ENCODE measurements around the gene GPATCH8.
"Not testable (repeated sequence)": the region's sequence is repeated elsewhere in the genome, so short reads cannot be mapped to it uniquely, and the experiment has no call there.

GPATCH8 gene

GRCh38 chr17:44374306-44375195, 128.7 kb downstream of the GPATCH8 start:
- no peak for DNase-seq (ENCODE audit: low spot score)

- DNase-seq (ENCODE audit: low spot score) = no peak
These were observed 131.2 kb downstream of the GPATCH8 start for GRCh38 chr17:44372036-44372435.

GRCh38 chr17:44369414-44370023, 133.7 kb downstream of the GPATCH8 start:
- DNase-seq (ENCODE audit: low spot score) = not testable (repeated sequence)

GRCh38 chr17:44368391-44369243, 134.6 kb downstream of the GPATCH8 start:
- DNase-seq (ENCODE audit: low spot score) = not testable (repeated sequence)

- DNase-seq (ENCODE audit: low spot score) = no peak
These were observed 135.8 kb downstream of the GPATCH8 start for GRCh38 chr17:44367231-44367979.

GRCh38 chr17:44365051-44365450, 138.2 kb downstream of the GPATCH8 start:
- DNase-seq (ENCODE audit: low spot score) = not testable (repeated sequence)

- DNase-seq (ENCODE audit: low spot score) = peak; percentile 53
These were observed 139.5 kb downstream of the GPATCH8 start, which contains the start of gene FAM171A2 for GRCh38 chr17:44363613-44364159. TSS of gene FAM171A2 (minus strand) at chr17:44363853. CDS start at chr17:44363714, 139 bp downstream.

- DNase-seq (ENCODE audit: low spot score) = no peak
These were observed 140.1 kb downstream of the GPATCH8 start for GRCh38 chr17:44362949-44363612.

- no peak for DNase-seq (ENCODE audit: low spot score)
These were observed 140.7 kb downstream of the GPATCH8 start for GRCh38 chr17:44362459-44362948.

GRCh38 chr17:44361292-44362260, 141.6 kb downstream of the GPATCH8 start:
- no peak for DNase-seq (ENCODE audit: low spot score)

- no peak for DNase-seq (ENCODE audit: low spot score)
These were observed 142.4 kb downstream of the GPATCH8 start for GRCh38 chr17:44360826-44361225.

- DNase-seq (ENCODE audit: low spot score) = no peak
These were observed 143.1 kb downstream of the GPATCH8 start for GRCh38 chr17:44360144-44360533.

GRCh38 chr17:44359458-44360143, 143.6 kb downstream of the GPATCH8 start:
- DNase-seq (ENCODE audit: low spot score) = no peak

GRCh38 chr17:44359006-44359405, 144.2 kb downstream of the GPATCH8 start:
- DNase-seq (ENCODE audit: low spot score) = no peak

- no peak for DNase-seq (ENCODE audit: low spot score)
These were observed 145.1 kb downstream of the GPATCH8 start for GRCh38 chr17:44358066-44358465.

GRCh38 chr17:44356241-44356640, 147.0 kb downstream of the GPATCH8 start:
- DNase-seq (ENCODE audit: low spot score) = no peak

- no peak for DNase-seq (ENCODE audit: low spot score)
These were observed 147.5 kb downstream of the GPATCH8 start for GRCh38 chr17:44355642-44356099.

Measured in activated CD4-positive, alpha-beta T cell treated with anti-CD3 and anti-CD28 coated beads, Interleukin-2, Interleukin-4, amounts not matched to agents 100 ng/mL and 50 ng/mL, durations not matched to agents 16 hours and 8 hours (primary cell).